ENCODE results near the gene CCL7. TPM values are rescaled to one million over a fixed set of nuclear protein-coding genes. Genes with fewer than 3 reads are reported as not detected.

Gene CCL7
- total RNA-seq, 1 donor from 2014 or later, result not detected

DNA sequence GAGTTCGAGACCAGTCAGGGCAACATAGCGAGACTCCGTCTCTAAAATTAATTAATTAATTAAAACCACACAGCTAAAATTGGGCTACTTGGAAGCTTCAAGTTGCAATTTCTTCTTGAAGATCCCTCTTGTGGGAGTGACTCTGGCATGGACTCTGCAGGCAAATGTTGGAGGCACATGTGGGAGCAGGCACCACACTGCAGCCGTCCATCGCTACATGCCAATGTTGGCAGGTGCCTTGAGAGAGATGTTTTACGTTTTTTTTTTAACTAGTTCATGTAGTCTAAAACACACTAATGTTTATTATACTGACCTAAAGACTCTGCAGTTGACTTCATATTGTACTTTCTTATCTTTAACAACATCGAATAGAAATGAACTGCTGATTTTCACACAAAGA, 41.3 kb downstream of the CCL7 start:
- Histone ChIP-seq H3K9me3 (replicated peaks) (no peaks in the 10 kb centered on the region), H3K27ac (replicated peaks) (peak overlapping the region; percentile 80), H3K4me3 (no peak overlapping the region), H3K4me1 (peaks cover 62% of the 10 kb centered on the region), H3K36me3 (no peaks in the 10 kb centered on the region), H3K27me3 (ENCODE audit: low read depth) (no peaks in the 10 kb centered on the region)
- DNase-seq, result no peak
- intact Hi-C loops (cut with micrococcal nuclease), result no loop called here
- TF ChIP-seq, protein P1, sequence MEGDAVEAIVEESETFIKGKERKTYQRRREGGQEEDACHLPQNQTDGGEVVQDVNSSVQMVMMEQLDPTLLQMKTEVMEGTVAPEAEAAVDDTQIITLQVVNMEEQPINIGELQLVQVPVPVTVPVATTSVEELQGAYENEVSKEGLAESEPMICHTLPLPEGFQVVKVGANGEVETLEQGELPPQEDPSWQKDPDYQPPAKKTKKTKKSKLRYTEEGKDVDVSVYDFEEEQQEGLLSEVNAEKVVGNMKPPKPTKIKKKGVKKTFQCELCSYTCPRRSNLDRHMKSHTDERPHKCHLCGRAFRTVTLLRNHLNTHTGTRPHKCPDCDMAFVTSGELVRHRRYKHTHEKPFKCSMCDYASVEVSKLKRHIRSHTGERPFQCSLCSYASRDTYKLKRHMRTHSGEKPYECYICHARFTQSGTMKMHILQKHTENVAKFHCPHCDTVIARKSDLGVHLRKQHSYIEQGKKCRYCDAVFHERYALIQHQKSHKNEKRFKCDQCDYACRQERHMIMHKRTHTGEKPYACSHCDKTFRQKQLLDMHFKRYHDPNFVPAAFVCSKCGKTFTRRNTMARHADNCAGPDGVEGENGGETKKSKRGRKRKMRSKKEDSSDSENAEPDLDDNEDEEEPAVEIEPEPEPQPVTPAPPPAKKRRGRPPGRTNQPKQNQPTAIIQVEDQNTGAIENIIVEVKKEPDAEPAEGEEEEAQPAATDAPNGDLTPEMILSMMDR (IDR thresholded peaks at IDR 0.05; ENCODE audit: borderline replicate concordance), result no peak

DNA sequence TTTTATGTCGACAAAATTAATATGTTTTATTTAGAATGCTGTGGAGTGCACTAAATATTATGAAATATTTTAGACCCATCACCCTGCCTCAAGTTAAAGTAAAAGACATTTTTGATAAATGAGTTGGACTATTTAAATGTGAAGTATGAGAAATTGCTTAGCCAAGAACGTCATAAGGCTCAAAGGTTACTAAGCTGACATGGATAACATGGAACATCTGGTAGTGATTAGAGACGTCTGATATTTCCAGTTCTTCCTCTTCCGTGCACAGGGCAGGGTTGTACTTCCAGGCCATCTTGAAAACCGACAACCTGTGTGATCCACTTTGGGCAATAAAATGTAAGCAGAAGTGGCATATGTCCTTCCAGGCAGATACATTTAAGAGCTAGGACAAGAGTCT, 42.1 kb downstream of the CCL7 start:
- no peak overlapping the region for H3K4me3 ChIP-seq
- peaks cover 55% of the 10 kb centered on the region for H3K4me1 ChIP-seq
- H3K36me3 ChIP-seq, result no peaks in the 10 kb centered on the region
- intact Hi-C loops (cut with micrococcal nuclease), result no loop called here
- H3K9me3 ChIP-seq (replicated peaks), result no peaks in the 10 kb centered on the region
- DNase-seq, result no peak
- H3K27me3 ChIP-seq (ENCODE audit: low read depth), result no peaks in the 10 kb centered on the region
- TF ChIP-seq, protein P1 (IDR thresholded peaks at IDR 0.05; ENCODE audit: borderline replicate concordance), result no peak
- peak overlapping the region; percentile 80 for H3K27ac ChIP-seq (replicated peaks)

DNA sequence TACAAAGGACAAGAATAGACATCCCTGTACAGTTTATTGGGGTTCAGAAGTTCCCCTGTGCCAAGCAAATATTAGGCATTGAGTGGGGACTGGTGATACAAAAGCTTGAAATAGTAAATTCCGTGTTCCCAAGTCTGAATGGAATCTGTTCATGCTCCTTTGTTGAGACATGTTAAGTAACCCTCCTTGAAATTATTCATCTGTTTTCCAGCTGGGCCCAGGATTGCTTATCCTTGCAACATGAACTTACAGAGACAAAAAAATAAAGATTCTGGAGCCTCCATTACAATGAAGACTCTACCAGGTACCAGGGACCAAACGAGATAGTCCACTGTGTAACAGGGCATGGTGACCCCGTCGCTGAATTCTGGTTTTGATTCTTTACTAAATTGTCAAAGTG, 43.1 kb downstream of the CCL7 start:
- TF ChIP-seq, protein P1 (IDR thresholded peaks at IDR 0.05; ENCODE audit: borderline replicate concordance), result no peak
- no peak overlapping the region for H3K4me3 ChIP-seq
- H3K36me3 ChIP-seq, result no peaks in the 10 kb centered on the region
- H3K4me1 ChIP-seq, result peaks cover 44% of the 10 kb centered on the region
- intact Hi-C loops (cut with micrococcal nuclease), result no loop called here
- no peak for DNase-seq
- peak overlapping the region; percentile 80 for H3K27ac ChIP-seq (replicated peaks)
- H3K9me3 ChIP-seq (replicated peaks), result no peaks in the 10 kb centered on the region
- H3K27me3 ChIP-seq (ENCODE audit: low read depth), result no peaks in the 10 kb centered on the region

DNA sequence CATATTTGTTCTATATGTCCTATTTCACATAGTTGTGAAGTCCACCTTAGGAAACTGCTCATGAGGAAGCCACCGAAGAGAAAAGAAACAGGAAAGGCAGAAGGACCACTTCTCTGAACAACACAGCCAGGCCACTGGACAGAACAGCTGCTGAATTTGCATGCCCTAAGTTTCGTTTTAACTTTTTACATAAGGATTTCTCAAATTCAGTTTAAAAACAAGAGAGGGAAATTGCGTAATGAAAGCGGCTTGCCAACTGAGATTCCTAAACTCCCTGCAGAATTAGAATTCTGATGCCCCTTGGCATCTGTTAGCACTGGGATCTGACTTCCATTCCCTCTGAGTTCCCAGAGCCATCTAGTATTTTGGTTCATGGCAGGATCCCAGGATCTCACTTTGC, 44.3 kb downstream of the CCL7 start:
- intact Hi-C loops (cut with micrococcal nuclease), result no loop called here
- Histone ChIP-seq H3K27me3 (ENCODE audit: low read depth) (no peaks in the 10 kb centered on the region), H3K4me1 (peaks cover 41% of the 10 kb centered on the region), H3K36me3 (no peaks in the 10 kb centered on the region), H3K27ac (replicated peaks) (peak overlapping the region; percentile 80), H3K9me3 (replicated peaks) (no peaks in the 10 kb centered on the region), H3K4me3 (no peak overlapping the region)
- no peak for DNase-seq
- TF ChIP-seq, protein P1 (IDR thresholded peaks at IDR 0.05; ENCODE audit: borderline replicate concordance), result no peak

DNA sequence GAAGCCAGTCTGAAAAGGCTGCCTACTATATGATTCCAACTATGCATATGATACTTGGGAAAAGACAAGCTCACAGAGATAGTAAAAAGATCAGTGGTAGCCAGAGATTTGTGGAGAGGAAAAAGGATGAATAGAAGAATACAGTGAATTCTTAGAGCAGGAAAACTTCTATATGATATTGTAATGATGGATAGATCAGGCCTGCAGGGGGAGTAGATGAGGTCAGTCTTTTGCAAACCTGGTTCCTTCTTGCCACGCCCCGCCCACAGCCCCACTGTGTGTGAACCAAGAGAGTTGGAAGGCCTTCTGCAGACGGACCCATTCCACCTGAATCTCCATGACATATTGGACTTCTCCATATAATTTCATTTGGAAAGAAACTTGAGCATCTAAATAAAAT, 48.5 kb downstream of the CCL7 start:
- Histone ChIP-seq H3K4me3 (no peak overlapping the region), H3K4me1 (peaks cover 28% of the 10 kb centered on the region), H3K27me3 (ENCODE audit: low read depth) (no peaks in the 10 kb centered on the region), H3K9me3 (replicated peaks) (no peaks in the 10 kb centered on the region), H3K36me3 (no peaks in the 10 kb centered on the region), H3K27ac (replicated peaks) (peak overlapping the region; percentile 60)
- intact Hi-C loops (cut with micrococcal nuclease), result no loop called here
- DNase-seq, result no peak
- TF ChIP-seq, protein P1 (IDR thresholded peaks at IDR 0.05; ENCODE audit: borderline replicate concordance), result no peak

DNA sequence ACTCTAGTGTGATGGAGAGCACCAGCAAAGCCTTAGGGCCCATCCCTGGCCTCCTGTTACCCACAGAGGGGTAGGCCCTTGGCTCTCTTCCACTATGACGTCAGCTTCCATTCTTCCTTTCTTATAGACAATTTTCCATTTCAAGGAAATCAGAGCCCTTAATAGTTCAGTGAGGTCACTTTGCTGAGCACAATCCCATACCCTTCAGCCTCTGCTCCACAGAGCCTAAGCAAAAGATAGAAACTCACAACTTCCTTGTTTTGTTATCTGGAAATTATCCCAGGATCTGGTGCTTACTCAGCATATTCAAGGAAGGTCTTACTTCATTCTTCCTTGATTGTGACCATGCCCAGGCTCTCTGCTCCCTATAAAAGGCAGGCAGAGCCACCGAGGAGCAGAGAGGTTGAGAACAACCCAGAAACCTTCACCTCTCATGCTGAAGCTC, 49.0 kb downstream of the CCL7 start, which contains the start of gene CCL8:
Gene CCL8 (plus strand): TSS at position 397 of the 445 bp plus-strand sequence. CDS start 67 bp downstream, outside the sequence.
- H3K4me3 ChIP-seq, result no peak within 1 kb of the TSS
- intact Hi-C loops (cut with micrococcal nuclease), result no loop called here
- H3K27me3 ChIP-seq (ENCODE audit: low read depth), result no peaks in the 10 kb centered on the region
- DNase-seq, result no peak
- H3K36me3 ChIP-seq, result no peaks in the 10 kb centered on the region
- TF ChIP-seq, protein P1 (IDR thresholded peaks at IDR 0.05; ENCODE audit: borderline replicate concordance), result no peak
- H3K4me1 ChIP-seq, result peaks cover 22% of the 10 kb centered on the region
- H3K9me3 ChIP-seq (replicated peaks), result peaks cover 5% of the 10 kb centered on the region
- peak within 1 kb of the TSS; percentile 60 for H3K27ac ChIP-seq (replicated peaks)
